HepG2 (cell line): ENCODE measurements around the gene MAB21L4. TPM values are rescaled to one million over a fixed set of nuclear protein-coding genes. Genes with fewer than 3 reads are reported as not detected.
A peak's percentile ranks its signal among the peaks of the same experiment; 100 is the strongest.

Source experiments
- ATAC-seq: fragments of 200-7000 bp; cut with Tn5 transposase; 3 replicates; pipeline ENCODE4 v1.9.1; 2020; ENCODE audit warnings: mild to moderate bottlenecking, moderate library complexity
- BruUV-seq: library from RNA; stranded (reverse); fragments of 400-500 nt; replicated peaks from 2 replicates; lab custom pipeline; 2021; lab: Mats Ljungman, UMichigan
- CTCF ChIA-PET: fragments of 300-600 bp; formaldehyde crosslinking; extraction: SDS; loops from one replicate; lab custom pipeline; 2021; ENCODE audit warnings: low total read pairs, inconsistent platforms, low intra/inter-chr PET ratio; lab: Yijun Ruan, JAX
- POLR2A ChIA-PET: fragments of 350-600 bp; sonication (Branson Sonifier 250); formaldehyde crosslinking; loops from one replicate; lab custom pipeline; 2020; ENCODE audit warnings: antibody characterized with exemption, inconsistent platforms; lab: Yijun Ruan, JAX
- DNase-seq: peaks from one replicate; pipeline ENCODE4 v3.0.0-alpha.2; 2015; ENCODE audit warnings: low spot score
- FAIRE-seq: peaks from 3 replicates; lab custom pipeline; 2011; peaks lifted over from hg19 to GRCh38; lab: Jason Lieb, UNC
- H2AFZ ChIP-seq: one replicate; pipeline ENCODE4 v1.6.1; 2011; ENCODE audit warnings: low read length, inconsistent platforms
- H3K27ac ChIP-seq: fragments of 300-600 bp; 3 replicates; pipeline ENCODE4 v1.8.0; 2011; ENCODE audit warnings: mixed run types, mild to moderate bottlenecking, mixed read lengths, low read length, inconsistent platforms; ENCODE audit not compliant: insufficient read depth; ENCODE audit errors: extremely low read length
- H3K27me3 ChIP-seq, 2 experiments: fragments of 200-600 bp in 1 of 2; 2 replicates in 1 of 2; 3 replicates in 1 of 2; pipeline versions ENCODE4 v1.6.0 to v1.8.0; 2011; ENCODE audit warnings: low read length in 2 of 2, mild to moderate bottlenecking in 2 of 2, moderate library complexity in 2 of 2, inconsistent platforms in 1 of 2; ENCODE audit not compliant: insufficient read depth in 2 of 2, control insufficient read depth in 1 of 2
- H3K36me3 ChIP-seq, 2 experiments: fragments of 200-600 bp in 1 of 2; replicated peaks in 1 of 2; 2 replicates in 1 of 2; 3 replicates in 1 of 2; pipeline versions ENCODE4 v1.5.1 to v1.8.0; 2011; ENCODE audit warnings: low read length in 2 of 2, inconsistent platforms in 1 of 2; ENCODE audit not compliant: insufficient read depth in 2 of 2, control insufficient read depth in 1 of 2
- H3K4me1 ChIP-seq: 2 replicates; pipeline ENCODE4 v1.5.1; 2012; ENCODE audit warnings: low read length, inconsistent platforms; ENCODE audit not compliant: insufficient read depth
- H3K4me2 ChIP-seq: 2 replicates; pipeline ENCODE4 v1.6.0; 2011; ENCODE audit warnings: low read depth, low read length, inconsistent platforms
- H3K4me3 ChIP-seq, 3 experiments: fragments of 200-600 bp in 1 of 3; sonication (generic), shearing (Covaris generic) in 1 of 3; replicated peaks in 1 of 3; 2 replicates each; pipeline ENCODE4 v1.5.1; 2011 to 2016; ENCODE audit warnings: low read length in 3 of 3, inconsistent platforms in 2 of 3, low read depth in 2 of 3, mild to moderate bottlenecking in 2 of 3, control low read depth in 1 of 3, mixed read lengths in 1 of 3; ENCODE audit not compliant: insufficient read depth in 1 of 3
- H3K79me2 ChIP-seq: one replicate; pipeline ENCODE4 v1.6.1; 2011; ENCODE audit warnings: low read length, inconsistent platforms; ENCODE audit not compliant: insufficient read depth
- H3K9ac ChIP-seq: 2 replicates; pipeline ENCODE4 v1.6.0; 2011; ENCODE audit warnings: mild to moderate bottlenecking, low read depth, low read length, inconsistent platforms; ENCODE audit not compliant: insufficient read depth
- H3K9me3 ChIP-seq: 2 replicates; pipeline ENCODE4 v1.5.1; 2012; ENCODE audit warnings: mild to moderate bottlenecking, low read length
- H4K20me1 ChIP-seq: 2 replicates; pipeline ENCODE4 v1.6.0; 2011; ENCODE audit warnings: inconsistent platforms, mild to moderate bottlenecking, low read length, moderate library complexity; ENCODE audit not compliant: insufficient read depth
- GTF3A ChIP-seq: sonication (generic); formaldehyde crosslinking; conservative IDR thresholded peaks from 2 replicates; pipeline ENCODE4 v1.4.0; 2020; ENCODE audit warnings: mild to moderate bottlenecking, missing genetic modification reagents
- KDM3A ChIP-seq: IDR thresholded peaks from 2 replicates; pipeline ENCODE4 v1.6.1; 2018; ENCODE audit warnings: low read depth, missing compliant biosample characterization
- KDM5B ChIP-seq: sonication (generic); formaldehyde crosslinking; IDR thresholded peaks from 2 replicates; pipeline ENCODE4 v1.4.0; 2020; ENCODE audit warnings: missing genetic modification reagents, mild to moderate bottlenecking, borderline replicate concordance
- KLF15 ChIP-seq: sonication (generic); formaldehyde crosslinking; IDR thresholded peaks from 2 replicates; pipeline ENCODE4 v1.8.1; 2023; ENCODE audit warnings: borderline replicate concordance, mild to moderate bottlenecking, inconsistent platforms, missing genetic modification reagents, mixed read lengths
- MED1 ChIP-seq: sonication (generic); formaldehyde crosslinking; IDR thresholded peaks from 2 replicates; pipeline ENCODE4 v1.4.0; 2020; ENCODE audit warnings: missing genetic modification reagents
- PAF1 ChIP-seq: IDR thresholded peaks from 2 replicates; pipeline ENCODE4 v1.6.1; 2016; ENCODE audit warnings: missing genetic modification reagents, missing compliant biosample characterization
- PHF5A ChIP-seq: IDR thresholded peaks from one replicate; pipeline ENCODE4 v1.6.1; 2018; ENCODE audit warnings: low read depth, missing genetic modification reagents; ENCODE audit not compliant: unreplicated experiment
- RFXANK ChIP-seq: IDR thresholded peaks from 2 replicates; pipeline ENCODE4 v1.6.1; 2016
- RXRB ChIP-seq: IDR thresholded peaks from 2 replicates; pipeline ENCODE4 v1.6.1; 2016; ENCODE audit warnings: borderline replicate concordance, missing genetic modification reagents, missing compliant biosample characterization
- STAG1 ChIP-seq: sonication (generic); formaldehyde crosslinking; IDR thresholded peaks from 2 replicates; pipeline ENCODE4 v1.4.0; 2020; ENCODE audit warnings: missing genetic modification reagents
- TGIF2 ChIP-seq: IDR thresholded peaks from 2 replicates; pipeline ENCODE4 v1.6.1; 2016; ENCODE audit warnings: control low read depth, missing compliant biosample characterization
- ZBTB38 ChIP-seq: sonication (generic); formaldehyde crosslinking; IDR thresholded peaks from 2 replicates; pipeline ENCODE4 v1.5.1; 2020; ENCODE audit warnings: mild to moderate bottlenecking, missing genetic modification reagents
- ZBTB49 ChIP-seq: sonication (generic); formaldehyde crosslinking; IDR thresholded peaks from 2 replicates; pipeline ENCODE4 v1.4.0; 2020; ENCODE audit warnings: missing genetic modification reagents, borderline replicate concordance
- ZNF143 ChIP-seq: sonication (generic); formaldehyde crosslinking; IDR thresholded peaks from 2 replicates; pipeline ENCODE4 v1.4.0; 2020; ENCODE audit warnings: missing genetic modification reagents
- ZNF580 ChIP-seq: IDR thresholded peaks from 2 replicates; pipeline ENCODE4 v1.6.1; 2016; ENCODE audit warnings: low read depth, borderline replicate concordance
- WGBS: methylation state at CpG from one replicate; pipeline ENCODE4 v1.1.6; 2017; ENCODE audit warnings: low lambda C conversion rate; 5-methylcytosine and 5-hydroxymethylcytosine counted together
- in situ Hi-C: cut with HindIII; loops from 2 replicates; pipeline ENCODE4 v1.10.0; 2017; ENCODE audit warnings: low pct_unique_long_range_greater_than_20kb; ENCODE audit not compliant: extremely low pct_ligation_motif_present
- intact Hi-C: fragments of 100-400 bp; cut with micrococcal nuclease; formaldehyde crosslinking; loops from one replicate; pipeline ENCODE4 v1.10.0; 2022; ENCODE audit not compliant: unreplicated experiment
- polyA plus RNA-seq, 8 experiments: library from polyadenylated mRNA; depleted of rRNA in 3 of 8; stranded (reverse) in 7 of 8; unstranded in 1 of 8; fragments of >200 nt; fragmentation: Illumina TruSeq in 4 of 8; extraction: Trizol in 4 of 8; gene quantifications; 2 replicates each; pipeline versions ENCODE4 v1.2.1 to v1.2.3, GENCODE V29; 2011 to 2016; ENCODE audit warnings: low read depth in 4 of 8, missing spikeins in 1 of 8, mixed read lengths in 1 of 8; ENCODE audit not compliant: insufficient read depth in 1 of 8
- total RNA-seq, 5 experiments: library from RNA; depleted of rRNA; stranded (reverse); fragments of >200 nt; fragmentation: Illumina TruSeq; extraction: Trizol; gene quantifications; 2 replicates each; pipeline ENCODE4 v1.2.3, GENCODE V29; 2016; ENCODE audit warnings: low read depth in 1 of 5

Gene MAB21L4
- total and polyA plus RNA-seq, 2 of the 13 experiments (the other 11 are each of a cell fraction or from before 2014, with no cell fraction given) = 3.0 to 14.0 TPM

DNA sequence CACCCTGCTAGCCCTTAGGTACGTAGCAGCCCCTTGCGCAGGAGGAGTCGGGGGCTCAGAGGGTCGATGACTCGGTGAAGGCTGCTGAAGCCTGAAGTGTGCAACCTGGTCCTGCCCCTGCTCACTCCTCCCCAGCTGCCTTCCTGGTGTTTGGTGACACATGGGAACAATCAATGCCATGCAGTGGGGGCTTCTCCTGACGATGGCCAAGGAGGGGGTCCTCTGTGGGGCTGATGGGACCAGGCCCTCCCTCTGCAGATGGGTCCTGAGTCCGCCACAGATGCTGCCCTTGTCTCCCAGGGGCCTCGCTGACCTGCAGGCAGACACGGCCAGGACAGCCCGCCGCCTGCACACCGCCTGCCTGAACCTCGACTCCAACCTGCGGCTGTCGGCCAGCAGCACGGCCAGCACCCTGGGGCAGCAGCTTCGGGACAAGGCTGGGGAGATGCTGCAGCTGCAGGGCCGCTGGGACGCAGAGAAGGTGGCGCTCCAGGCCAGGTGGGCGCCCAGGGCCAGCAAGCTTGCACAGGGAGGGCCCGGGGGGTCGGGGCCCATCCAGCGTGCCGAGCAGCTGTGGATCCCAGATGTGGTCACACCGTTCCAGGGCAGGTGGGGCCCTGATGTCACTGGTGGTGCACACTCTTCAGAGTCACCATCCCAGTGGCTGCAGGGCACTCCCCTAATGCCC lies 34.8 kb upstream of the MAB21L4 start:
- Histone ChIP-seq H3K4me3 (no peak overlapping the region), H3K27ac (no peak overlapping the region), H4K20me1 (no peaks in the 10 kb centered on the region), H2AFZ (no peak overlapping the region), H3K4me2 (no peak overlapping the region), H3K9ac (no peak overlapping the region)
- POLR2A ChIA-PET = no interaction called here
- no TSS peak for BruUV-seq
- ATAC-seq = peak; percentile 8; the same call in 2 of the 3 replicates
- TF ChIP-seq KDM5B (CRISPR knock-in tag) (0 out of 2 replicates have a peak, but pooled peaks have one; percentile 37), MED1 (CRISPR knock-in tag) (no peak)
- TF ChIP-seq, all 625 proteins: peak for 1
- no peaks in the 10 kb centered on the region for H3K9me3 ChIP-seq
- DNase-seq (no peak), FAIRE-seq (no peak)
- peaks cover 31 to 97% of the 10 kb centered on the region in 2 experiments for H3K27me3 ChIP-seq
- 42% methylated on average over 11 of the region's 26 CpGs for whole genome bisulfite sequencing
- peaks cover 10% of the 10 kb centered on the region; the same call in 1 of the 2 replicates for H3K4me1 ChIP-seq
- H3K36me3 ChIP-seq = no peaks in the 10 kb centered on the region
- intact Hi-C loops = no loop called here
- CTCF ChIA-PET = no interaction called here
- H3K79me2 ChIP-seq = no peaks in the 10 kb centered on the region
- in situ Hi-C loops = no loop called here

- in situ Hi-C loops = no loop called here
- no peak for ATAC-seq
- Histone ChIP-seq H3K4me2 (no peak overlapping the region), H3K4me3 (no peak overlapping the region), H2AFZ (no peak overlapping the region), H3K9me3 (no peaks in the 10 kb centered on the region), H4K20me1 (no peaks in the 10 kb centered on the region), H3K9ac (no peak overlapping the region), H3K36me3 (no peaks in the 10 kb centered on the region), H3K27ac (no peak overlapping the region), H3K79me2 (no peaks in the 10 kb centered on the region), H3K4me1 (peaks cover 10% of the 10 kb centered on the region; the same call in 1 of the 2 replicates), H3K27me3 (peaks cover 32 to 97% of the 10 kb centered on the region in 2 experiments)
- no peak for DNase-seq
- BruUV-seq = no TSS peak
- ChIA-PET CTCF (no interaction called here), POLR2A (no interaction called here)
- 8% methylated on average over 11 of the region's 12 CpGs for WGBS
- no peak for FAIRE-seq
- intact Hi-C loops = no loop called here
- TF ChIP-seq PAF1 (CRISPR knock-in tag) (no peak), STAG1 (CRISPR knock-in tag) (no peak), KLF15 (no peak), ZNF143 (CRISPR knock-in tag) (no peak), ZBTB38 (CRISPR knock-in tag) (no peak), RXRB (CRISPR knock-in tag) (no peak), ZNF580 (no peak), PHF5A (no peak), GTF3A (CRISPR knock-in tag) (no peak), RFXANK (CRISPR knock-in tag) (no peak), TGIF2 (CRISPR knock-in tag) (no peak), KDM3A (CRISPR knock-in tag) (no peak), ZBTB49 (no peak)
Observed at GRCh38 chr2:240930096-240930630, 34.2 kb upstream of the MAB21L4 start.
